K562 (cell line): ENCODE measurements around the gene C11orf91. TPM values are rescaled to one million over a fixed set of nuclear protein-coding genes. Genes with fewer than 3 reads are reported as not detected.

Source experiments
- ATAC-seq: fragments of 200-7000 bp; cut with Tn5 transposase; 3 replicates; pipeline ENCODE4 v1.9.1; 2020; ENCODE audit warnings: moderate library complexity
- BruUV-seq: library from RNA; stranded (reverse); fragments of 400-500 nt; replicated peaks from 2 replicates; lab custom pipeline; 2021; lab: Mats Ljungman, UMichigan
- CTCF ChIA-PET: fragments of 300-600 bp; formaldehyde crosslinking; extraction: SDS; loops from one replicate; lab custom pipeline; 2021; ENCODE audit warnings: low intra/inter-chr PET ratio; lab: Yijun Ruan, JAX
- POLR2A ChIA-PET: fragments of 300-600, 350-650 bp; sonication (Branson Sonifier 250); formaldehyde crosslinking; extraction: SDS; loops from one replicate; lab custom pipeline; 2021; ENCODE audit warnings: antibody characterized with exemption, inconsistent platforms; lab: Yijun Ruan, JAX
- DNase-seq, 4 experiments: peaks; one replicate each; pipeline versions ENCODE4 v3.0.0 to v3.0.0-alpha.2; 2011 to 2018; ENCODE audit warnings: low spot score in 3 of 4, mixed read lengths in 3 of 4; ENCODE audit errors: extremely low read depth in 1 of 4
- FAIRE-seq: peaks from 2 replicates; lab custom pipeline; 2011; peaks lifted over from hg19 to GRCh38; lab: Jason Lieb, UNC
- H2AFZ ChIP-seq: 2 replicates; pipeline ENCODE4 v1.6.0; 2011; ENCODE audit warnings: low read depth, low read length, control low read depth, inconsistent platforms
- H3K27ac ChIP-seq: fragments of 200-600 bp; 3 replicates; pipeline ENCODE4 v1.8.0; 2011; ENCODE audit warnings: low read depth, mild to moderate bottlenecking, control low read depth, inconsistent platforms, low read length, moderate library complexity, mixed read lengths; ENCODE audit errors: extremely low read depth
- H3K27me3 ChIP-seq, 2 experiments: fragments of 300-600 bp in 1 of 2; 2 replicates in 1 of 2; 3 replicates in 1 of 2; pipeline versions ENCODE4 v1.6.0 to v1.8.0; 2011; ENCODE audit warnings: inconsistent platforms in 2 of 2, low read length in 2 of 2, mild to moderate bottlenecking in 1 of 2, mixed read lengths in 1 of 2, moderate library complexity in 1 of 2; ENCODE audit not compliant: control insufficient read depth in 2 of 2, insufficient read depth in 2 of 2
- H3K36me3 ChIP-seq: fragments of 300-600 bp; 3 replicates; pipeline ENCODE4 v1.8.0; 2011; ENCODE audit warnings: mild to moderate bottlenecking, low read length, inconsistent platforms; ENCODE audit not compliant: control insufficient read depth, insufficient read depth
- H3K4me1 ChIP-seq, 2 experiments: fragments of 200-600 bp in 1 of 2; replicated peaks in 1 of 2; 2 replicates in 1 of 2; 3 replicates in 1 of 2; pipeline versions ENCODE4 v1.5.1 to v1.8.0; 2011; ENCODE audit warnings: inconsistent platforms in 2 of 2, low read length in 2 of 2, mild to moderate bottlenecking in 1 of 2, mixed read lengths in 1 of 2, moderate library complexity in 1 of 2; ENCODE audit not compliant: control insufficient read depth in 2 of 2, insufficient read depth in 2 of 2
- H3K4me2 ChIP-seq: 2 replicates; pipeline ENCODE4 v1.6.1; 2011; ENCODE audit warnings: low read length, control low read depth, inconsistent platforms, mixed read lengths; ENCODE audit not compliant: insufficient read depth
- H3K4me3 ChIP-seq: fragments of 200-600 bp; sonication (generic), shearing (Covaris generic); 2 replicates; pipeline ENCODE4 v1.5.1; 2016; ENCODE audit warnings: control low read depth, inconsistent platforms
- H3K79me2 ChIP-seq: fragments of 200-600 bp; 3 replicates; pipeline ENCODE4 v1.8.0; 2011; ENCODE audit warnings: low read length, inconsistent platforms; ENCODE audit not compliant: control insufficient read depth, insufficient read depth
- H3K9ac ChIP-seq, 2 experiments: 2 replicates each; pipeline versions ENCODE4 v1.6.0 to v1.6.1; 2011; ENCODE audit warnings: low read depth in 2 of 2, low read length in 2 of 2, control low read depth in 1 of 2, inconsistent platforms in 1 of 2, mild to moderate bottlenecking in 1 of 2, mixed read lengths in 1 of 2; ENCODE audit not compliant: insufficient read depth in 1 of 2
- H3K9me1 ChIP-seq: one replicate; pipeline ENCODE4 v1.6.0; 2011; ENCODE audit warnings: inconsistent platforms, mild to moderate bottlenecking, low read length, moderate library complexity; ENCODE audit not compliant: control insufficient read depth, insufficient read depth
- H3K9me3 ChIP-seq: replicated peaks from 2 replicates; pipeline ENCODE4 v1.5.1; 2011; ENCODE audit warnings: low read depth, low read length, inconsistent platforms; ENCODE audit not compliant: control insufficient read depth, insufficient read depth
- H4K20me1 ChIP-seq: replicated peaks from 2 replicates; pipeline ENCODE4 v1.6.1; 2011; ENCODE audit warnings: low read length, inconsistent platforms, mixed read lengths; ENCODE audit not compliant: control insufficient read depth, insufficient read depth
- ARID2 ChIP-seq: fragments of 450-650 bp; IDR thresholded peaks from 2 replicates; pipeline ENCODE4 v1.6.1; 2017; ENCODE audit warnings: antibody characterized with exemption, mild to moderate bottlenecking
- CBFB ChIP-seq: sonication (generic); formaldehyde crosslinking; IDR thresholded peaks from 2 replicates; pipeline ENCODE4 v1.4.0; 2020; ENCODE audit warnings: mild to moderate bottlenecking, missing genetic modification reagents
- DEAF1 ChIP-seq: fragments of 450-650 bp; formaldehyde crosslinking; IDR thresholded peaks from 2 replicates; pipeline ENCODE4 v1.4.0; 2020; ENCODE audit warnings: mild to moderate bottlenecking, moderate library complexity
- ERF ChIP-seq: fragments of 450-650 bp; formaldehyde crosslinking; IDR thresholded peaks from 2 replicates; pipeline ENCODE4 v1.4.0; 2020; ENCODE audit warnings: mild to moderate bottlenecking, mixed read lengths
- IFI16 ChIP-seq: fragments of 250-450 bp; sonication (Bioruptor Pico); IDR thresholded peaks from 2 replicates; pipeline ENCODE4 v2.1.2; 2022; ENCODE audit warnings: mild to moderate bottlenecking, inconsistent platforms
- KAT7 ChIP-seq: sonication (generic); formaldehyde crosslinking; IDR thresholded peaks from 2 replicates; pipeline ENCODE4 v1.8.0; 2022; ENCODE audit warnings: missing genetic modification reagents, mild to moderate bottlenecking, borderline replicate concordance
- NFATC3 ChIP-seq: fragments of 450-650 bp; IDR thresholded peaks from 2 replicates; pipeline ENCODE4 v1.6.1; 2017; ENCODE audit warnings: mild to moderate bottlenecking
- NR1H2 ChIP-seq: sonication (generic); formaldehyde crosslinking; IDR thresholded peaks from 2 replicates; pipeline ENCODE4 v1.4.0; 2020; ENCODE audit warnings: mild to moderate bottlenecking, missing genetic modification reagents
- STAT6 ChIP-seq: sonication (generic); formaldehyde crosslinking; IDR thresholded peaks from 2 replicates; pipeline ENCODE4 v1.8.1; 2023; ENCODE audit warnings: mild to moderate bottlenecking, missing genetic modification reagents
- TAF7 ChIP-seq: fragments of 450-650 bp; IDR thresholded peaks from 2 replicates; pipeline ENCODE4 v1.6.1; 2016; ENCODE audit warnings: missing genetic modification characterization, missing compliant biosample characterization
- TOE1 ChIP-seq, 2 experiments: fragments of 450-650 bp in 1 of 2; sonication (generic) in 1 of 2; formaldehyde crosslinking in 1 of 2; IDR thresholded peaks; 2 replicates each; pipeline versions ENCODE4 v1.7.1 to v1.8.0; 2016 to 2022; ENCODE audit warnings: borderline replicate concordance in 2 of 2, mild to moderate bottlenecking in 2 of 2, antibody characterized with exemption in 1 of 2, inconsistent platforms in 1 of 2, low read depth in 1 of 2, missing genetic modification reagents in 1 of 2, moderate library complexity in 1 of 2
- ZFPM2 ChIP-seq: fragments of 250-450 bp; sonication (Bioruptor Pico); IDR thresholded peaks from 2 replicates; pipeline ENCODE4 v1.5.1; 2022; ENCODE audit warnings: mild to moderate bottlenecking
- ZMIZ1 ChIP-seq, 2 experiments: fragments of 150-350 bp in 1 of 2; IDR thresholded peaks; 2 replicates each; pipeline ENCODE4 v1.6.1; 2012 to 2016; ENCODE audit warnings: low read depth in 2 of 2, low read length in 2 of 2, mild to moderate bottlenecking in 1 of 2, moderate library complexity in 1 of 2
- ZNF277 ChIP-seq: fragments of 250-450 bp; sonication (Bioruptor Pico); IDR thresholded peaks from 2 replicates; pipeline ENCODE4 v1.8.0; 2022; ENCODE audit warnings: inconsistent platforms, mild to moderate bottlenecking, moderate library complexity, borderline replicate concordance
- WGBS: fragments of 100-300 bp; shearing (Covaris generic); methylation state at CpG from one replicate; pipeline ENCODE4 v1.1.6; 2016; ENCODE audit warnings: low coverage, mixed read lengths; ENCODE audit not compliant: insufficient coverage; ENCODE audit errors: missing lambda C conversion rate; 5-methylcytosine and 5-hydroxymethylcytosine counted together
- in situ Hi-C: fragments of 300-500 bp; cut with MboI; formaldehyde crosslinking; loops from 4 replicates; pipeline ENCODE4 v1.15.0; 2018; ENCODE audit warnings: inconsistent platforms, mixed read lengths
- intact Hi-C: fragments of 100-400 bp; cut with micrococcal nuclease; formaldehyde crosslinking; loops from 2 replicates; pipeline ENCODE4 v1.14.2; 2022
- polyA plus RNA-seq, 8 experiments: library from polyadenylated mRNA; depleted of rRNA in 4 of 8; stranded (reverse) in 5 of 8; unstranded in 3 of 8; fragments of >200 nt; fragmentation: Nextera tagmentation in 2 of 8; fragmentation: Illumina TruSeq in 1 of 8; extraction: Ambion mirVana in 2 of 8; extraction: Trizol in 1 of 8; gene quantifications; 2 replicates each; pipeline versions ENCODE4 v1.2.1 to v1.2.3, GENCODE V29; 2011 to 2014; ENCODE audit warnings: inconsistent platforms in 1 of 8, missing spikeins in 1 of 8
- total RNA-seq, 7 experiments: library from RNA; depleted of rRNA in 6 of 7; stranded (reverse); fragments of >200 nt in 6 of 7; fragmentation: Illumina TruSeq in 2 of 7; extraction: Trizol in 2 of 7; gene quantifications; 2 replicates each; pipeline versions ENCODE4 v1.2.1 to v1.2.3, GENCODE V29; 2011 to 2021; ENCODE audit warnings: low replicate concordance in 1 of 7

Gene C11orf91
- total and polyA plus RNA-seq, 9 of the 15 experiments (the other 6 are each of a cell fraction or from before 2014, with no cell fraction given), result not detected

GRCh38 chr11:33654594-33654993, 46.0 kb downstream of the C11orf91 start:
- intact Hi-C loops, result no loop called here
- Histone ChIP-seq H3K79me2 (no peaks in the 10 kb centered on the region), H3K4me1 (no peaks in the 10 kb centered on the region; a peak in 1 of 5 replicates), H3K27ac (no peak overlapping the region), H3K4me3 (no peak overlapping the region), H3K9ac (no peak overlapping the region), H2AFZ (no peak overlapping the region), H3K4me2 (no peak overlapping the region), H3K9me3 (no peaks in the 10 kb centered on the region)
- POLR2A ChIA-PET, result interaction anchor here (0.9 kb wide), 1 partner anchor 9 kb away, joined by 3 read pairs; no protein-coding TSS in a partner anchor
- ATAC-seq, result no peak
- CTCF ChIA-PET, result no interaction called here
- FAIRE-seq, result no peak
- no TSS peak for BruUV-seq
- in situ Hi-C loops, result no loop called here
- no peak for TF ChIP-seq NFATC3
- TF ChIP-seq NR1H2, result no peak
- no peak for TF ChIP-seq IFI16 (CRISPR knock-in tag)
- no peak for TF ChIP-seq ZFPM2
- TF ChIP-seq ARID2, result no peak
- no peak for TF ChIP-seq TAF7 (tag)
- TF ChIP-seq ERF (CRISPR knock-in tag), result no peak
- TF ChIP-seq ZMIZ1 (IDR thresholded peaks at IDR 0.05; ENCODE audit: low read depth in 2 of 2, low read length in 2 of 2), result no peak
- TF ChIP-seq STAT6 (CRISPR knock-in tag), result no peak
- no peak for TF ChIP-seq CBFB (CRISPR knock-in tag)
- TF ChIP-seq DEAF1 (CRISPR knock-in tag), result no peak
- TF ChIP-seq TOE1 (IDR thresholded peaks at IDR 0.05; ENCODE audit: borderline replicate concordance), result no peak
- no peak for TF ChIP-seq TOE1 (CRISPR knock-in tag; IDR thresholded peaks at IDR 0.05; ENCODE audit: borderline replicate concordance, low read depth)
- TF ChIP-seq ZNF277 (CRISPR knock-in tag), result no peak
- TF ChIP-seq KAT7, result no peak
- TF ChIP-seq, all 486 proteins: peak for 0
- DNase-seq, result no peak
- no peaks in the 10 kb centered on the region for H3K9me1 ChIP-seq
- WGBS, result 0% methylated on average over 6 of the region's 6 CpGs
- H4K20me1 ChIP-seq, result no peaks in the 10 kb centered on the region
- peaks cover 18 to 43% of the 10 kb centered on the region in 2 experiments; a peak in 4 of 5 replicates for H3K27me3 ChIP-seq
- H3K36me3 ChIP-seq, result no peaks in the 10 kb centered on the region
